Measurements from ENCODE around the gene RBM38. TPM values are rescaled to one million over a fixed set of nuclear protein-coding genes. Genes with fewer than 3 reads are reported as not detected.

Gene RBM38
- total RNA-seq, 1 experiment from 2014 or later = 56.5 TPM

- Histone ChIP-seq H3K79me2 (ENCODE audit: low read length) (no peaks in the 10 kb centered on the region), H3K4me3 (ENCODE audit: low read length) (no peak overlapping the region), H3K27me3 (ENCODE audit: low read length) (no peaks in the 10 kb centered on the region), H4K20me1 (ENCODE audit: low read length) (no peaks in the 10 kb centered on the region), H3K4me1 (ENCODE audit: insufficient read depth, low read length) (no peaks in the 10 kb centered on the region), H3K9ac (ENCODE audit: low read length) (no peak overlapping the region), H3K27ac (ENCODE audit: low read length) (no peak overlapping the region), H3K9me2 (replicated peaks; ENCODE audit: low read length) (no peaks in the 10 kb centered on the region), H3F3A (ENCODE audit: low read length, unreplicated experiment) (no peaks in the 10 kb centered on the region), H3K9me3 (ENCODE audit: low read length) (no peaks in the 10 kb centered on the region), H3K36me3 (ENCODE audit: low read depth, low read length) (peaks cover 89% of the 10 kb centered on the region), H3K4me2 (ENCODE audit: low read length) (no peak overlapping the region), H2AFZ (ENCODE audit: low read length) (no peak overlapping the region)
- ATAC-seq (no peak), DNase-seq (no peak)
- CTCF ChIA-PET = no interaction called here
- BruUV-seq (replicated peaks) = no TSS peak
- TF ChIP-seq EZH2 (IDR thresholded peaks at IDR 0.05; ENCODE audit: low read length, unreplicated experiment) (no peak), CTCF (conservative IDR thresholded peaks at IDR 0.05; ENCODE audit: low read depth, low read length) (no peak), EZH2phosphoT487 (IDR thresholded peaks at IDR 0.05; ENCODE audit: borderline replicate concordance, low read length) (no peak)
- intact Hi-C loops (cut with micrococcal nuclease) = no loop called here
- POLR2A ChIA-PET (ENCODE audit: unreplicated experiment) = no interaction called here
Measured at GRCh38 chr20:57372581-57373350, 18.4 kb upstream of the RBM38 start.

DNA sequence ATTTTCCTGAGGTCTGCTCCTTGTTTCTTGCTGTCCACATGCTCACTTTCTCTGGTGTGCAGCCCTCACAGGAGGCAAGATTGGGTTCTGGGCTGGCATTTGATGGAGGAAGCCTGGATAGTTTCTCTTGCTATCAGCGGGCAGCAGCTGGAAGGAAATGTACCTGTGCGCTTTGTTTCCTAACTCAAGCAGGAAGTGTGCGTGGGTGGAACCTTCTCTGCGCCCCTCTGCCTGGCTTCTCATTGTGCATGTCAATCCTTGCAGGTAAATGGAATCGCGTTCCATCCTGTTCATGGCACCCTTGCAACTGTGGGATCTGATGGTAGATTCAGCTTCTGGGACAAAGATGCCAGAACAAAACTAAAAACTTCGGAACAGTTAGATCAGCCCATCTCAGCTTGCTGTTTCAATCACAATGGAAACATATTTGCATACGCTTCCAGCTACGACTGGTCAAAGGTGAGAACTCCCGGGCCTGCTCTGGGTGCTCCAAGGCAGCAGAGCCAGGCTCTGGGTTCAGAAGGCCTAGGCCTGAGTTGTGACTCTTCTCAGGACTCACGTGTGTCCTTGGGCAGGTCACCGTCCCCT lies 16.8 kb upstream of the RBM38 start:
- Histone ChIP-seq H3K9me2 (replicated peaks; ENCODE audit: low read length) (no peaks in the 10 kb centered on the region), H2AFZ (ENCODE audit: low read length) (no peak overlapping the region), H3K36me3 (ENCODE audit: low read depth, low read length) (peaks cover 84% of the 10 kb centered on the region), H3K27me3 (ENCODE audit: low read length) (no peaks in the 10 kb centered on the region), H3K79me2 (ENCODE audit: low read length) (no peaks in the 10 kb centered on the region), H3K4me2 (ENCODE audit: low read length) (no peak overlapping the region), H3K9me3 (ENCODE audit: low read length) (no peaks in the 10 kb centered on the region), H3K4me3 (ENCODE audit: low read length) (no peak overlapping the region), H3F3A (ENCODE audit: low read length, unreplicated experiment) (no peaks in the 10 kb centered on the region), H3K9ac (ENCODE audit: low read length) (no peak overlapping the region), H3K27ac (ENCODE audit: low read length) (no peak overlapping the region), H4K20me1 (ENCODE audit: low read length) (no peaks in the 10 kb centered on the region), H3K4me1 (ENCODE audit: insufficient read depth, low read length) (no peaks in the 10 kb centered on the region)
- DNase-seq (no peak), ATAC-seq (no peak)
- ChIA-PET POLR2A (ENCODE audit: unreplicated experiment) (no interaction called here), CTCF (no interaction called here)
- BruUV-seq (replicated peaks) = no TSS peak
- no peak for TF ChIP-seq EZH2 (IDR thresholded peaks at IDR 0.05; ENCODE audit: low read length, unreplicated experiment)
- TF ChIP-seq CTCF (conservative IDR thresholded peaks at IDR 0.05; ENCODE audit: low read depth, low read length) = no peak
- no peak for TF ChIP-seq EZH2phosphoT487 (IDR thresholded peaks at IDR 0.05; ENCODE audit: borderline replicate concordance, low read length)
- intact Hi-C loops (cut with micrococcal nuclease) = no loop called here

Data from PC-3 (cell line).